HG03095 (cell line): ENCODE results near the gene LSM3.

Experiments
- ATAC-seq: cut with Tn5 transposase; IDR thresholded peaks from one replicate; pipeline ENCODE4 v1.9.1; 2021; ENCODE audit warnings: moderate library complexity; ENCODE audit not compliant: unreplicated experiment

Gene LSM3

DNA sequence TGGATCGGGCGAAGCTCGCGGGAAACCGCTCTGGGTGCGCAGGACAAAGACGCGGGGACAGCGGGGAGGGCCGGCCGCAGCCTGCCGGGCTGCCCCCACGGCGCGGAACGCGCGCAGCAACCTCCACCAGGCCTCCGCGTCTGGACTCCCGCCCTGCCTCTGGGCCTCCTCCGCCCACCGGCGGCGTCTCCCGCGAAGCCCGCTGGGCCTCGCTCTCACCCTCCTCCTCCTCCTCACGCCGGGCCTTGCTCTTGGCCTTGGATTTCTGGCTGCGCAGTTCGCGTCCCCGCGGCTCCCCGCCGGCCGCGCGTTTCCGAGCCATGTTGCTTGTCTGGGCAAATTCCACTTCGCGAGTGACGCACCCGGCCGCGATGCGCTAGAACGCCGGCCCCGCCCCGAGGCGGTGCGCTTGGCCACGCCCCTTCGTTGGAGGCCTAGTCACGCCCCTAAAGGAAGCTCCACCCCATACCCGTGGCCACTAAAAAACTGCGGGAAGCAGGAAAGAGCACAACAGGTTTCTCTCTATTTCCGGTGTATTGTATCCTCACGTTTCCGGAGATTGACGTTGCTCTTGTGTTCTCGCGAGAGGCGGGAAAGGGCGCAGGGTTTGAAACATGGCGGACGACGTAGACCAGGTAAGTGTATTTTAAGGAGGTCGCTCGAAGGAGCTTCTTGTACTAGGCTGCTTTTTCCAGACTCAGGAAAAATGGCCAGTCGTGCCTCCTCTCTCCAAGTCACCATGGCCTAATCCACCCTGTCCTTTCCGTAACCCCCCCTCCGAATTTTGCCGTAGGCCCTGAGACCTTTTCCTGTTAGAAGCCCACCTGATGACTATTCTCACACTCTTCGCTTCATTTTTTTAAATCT, at the start of gene LSM3, which contains the start of gene XPC:
Gene LSM3 (plus strand): TSS at position 571 of the 867 bp plus-strand sequence. CDS start 44 bp downstream, at position 615.
Gene XPC (minus strand): TSS at position 355 of the 867 bp plus-strand sequence. CDS start 33 bp downstream, at position 322.
- peak; percentile 91 for ATAC-seq

DNA sequence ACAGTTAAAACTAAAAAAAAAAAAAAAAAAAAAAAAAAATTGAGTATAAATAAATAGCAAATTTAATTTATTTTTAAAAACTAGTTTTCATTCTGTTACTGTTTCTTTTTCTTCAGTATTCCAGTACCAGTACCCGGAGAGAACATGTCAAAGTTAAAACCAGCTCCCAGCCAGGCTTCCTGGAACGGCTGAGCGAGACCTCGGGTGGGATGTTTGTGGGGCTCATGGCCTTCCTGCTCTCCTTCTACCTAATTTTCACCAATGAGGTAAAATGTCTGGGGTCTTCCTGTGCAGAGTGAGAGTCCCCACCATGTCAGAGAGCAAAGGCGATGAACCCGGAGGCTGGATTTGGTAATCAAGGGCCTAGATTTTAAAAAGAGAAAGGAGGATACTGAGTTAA, 49.3 kb upstream of the LSM3 start:
- no peak for ATAC-seq

DNA sequence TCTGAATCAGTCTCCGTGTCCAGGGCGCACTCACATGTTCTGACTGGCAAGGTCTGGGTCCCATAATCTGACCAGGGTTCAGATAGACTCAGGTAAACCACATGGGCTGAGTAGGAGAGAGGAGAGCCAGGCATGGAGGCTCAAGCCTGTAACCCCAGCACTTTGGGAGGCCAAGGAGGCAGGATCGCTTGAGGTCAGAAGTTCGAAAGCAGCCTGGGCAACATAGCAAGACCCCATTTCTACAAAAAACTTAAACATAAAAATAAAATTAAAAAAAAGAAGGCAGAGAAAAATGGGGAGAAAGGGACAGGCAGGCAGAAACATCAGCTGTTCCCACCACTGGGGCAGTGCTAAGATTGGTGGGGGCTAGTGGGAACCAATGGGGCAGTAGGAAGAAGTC, 48.4 kb upstream of the LSM3 start:
- no peak for ATAC-seq

DNA sequence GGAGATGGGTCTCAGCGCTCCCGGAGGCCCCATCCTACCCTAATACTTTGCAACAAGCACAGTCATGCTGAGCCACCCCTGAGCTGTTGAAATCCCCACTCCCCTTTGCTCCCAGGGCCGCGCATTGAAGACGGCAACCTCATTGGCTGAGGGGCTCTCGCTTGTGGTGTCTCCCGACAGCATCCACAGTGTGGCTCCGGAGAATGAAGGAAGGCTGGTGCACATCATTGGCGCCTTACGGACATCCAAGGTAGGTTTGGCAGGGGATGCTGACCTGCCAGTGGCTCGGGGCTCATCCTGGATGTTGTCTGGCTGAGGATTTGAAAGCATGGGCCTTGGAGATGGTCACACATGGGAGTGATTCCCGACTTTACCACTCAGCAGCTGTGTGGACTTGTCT, 47.9 kb upstream of the LSM3 start:
- no peak for ATAC-seq

DNA sequence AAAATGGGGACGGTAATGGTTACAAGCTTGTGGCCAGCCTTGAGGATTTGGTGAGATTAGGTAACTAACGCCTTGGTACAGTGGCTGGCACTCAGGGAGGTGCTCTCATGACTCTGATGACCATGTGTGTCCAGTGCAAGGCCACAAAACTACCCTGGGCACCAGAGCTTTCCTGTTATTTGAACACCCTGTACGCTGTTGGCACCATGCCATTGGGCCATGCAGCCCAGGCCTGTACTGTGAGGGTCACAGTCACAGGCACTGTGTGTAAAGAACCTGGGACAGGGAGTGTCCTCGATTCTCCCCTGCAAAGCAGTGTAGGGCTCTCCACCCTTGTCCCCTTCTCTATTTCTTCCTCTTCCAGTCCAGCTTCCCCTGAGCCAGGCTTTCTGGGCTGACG, 47.5 kb upstream of the LSM3 start:
- no peak for ATAC-seq

DNA sequence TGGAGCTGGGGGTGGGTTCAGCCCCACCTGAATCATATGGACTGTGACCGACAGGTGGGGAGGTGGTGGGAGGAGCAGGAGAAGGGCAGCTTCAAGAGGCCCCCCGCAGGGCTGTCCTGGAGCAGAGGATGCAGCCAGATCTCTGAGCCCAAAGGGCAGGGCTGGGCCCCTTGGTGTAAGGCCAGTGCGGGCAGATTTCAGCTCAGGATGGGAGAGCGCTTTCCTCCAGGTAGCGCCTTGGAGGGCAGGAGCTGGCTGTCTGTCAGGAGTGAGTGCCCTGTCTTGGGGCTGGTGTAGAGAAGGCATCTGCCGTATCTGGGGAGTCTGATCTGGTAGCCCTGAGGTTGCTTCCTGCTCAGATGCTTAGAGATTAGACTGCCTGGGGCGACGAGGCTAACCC, 46.5 kb upstream of the LSM3 start:
- no peak for ATAC-seq

DNA sequence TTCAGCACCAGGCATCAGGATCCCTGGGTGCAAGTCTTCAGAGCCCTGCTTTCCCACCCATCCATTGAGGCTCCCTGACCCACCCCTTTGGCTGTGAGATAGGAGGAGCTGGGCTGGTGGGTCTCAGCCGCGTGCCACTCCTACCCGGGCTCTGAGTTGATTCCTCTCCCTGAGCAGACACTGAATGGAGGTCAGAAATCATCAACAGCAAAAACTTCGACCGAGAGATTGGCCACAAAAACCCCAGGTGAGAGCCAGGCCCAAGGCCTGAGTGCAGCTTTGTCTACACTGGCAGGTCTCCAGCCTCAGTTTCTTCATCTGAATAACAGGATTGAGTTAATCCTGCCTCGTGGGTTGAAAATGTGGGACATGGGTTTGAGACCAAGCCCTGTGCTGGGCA, 45.9 kb upstream of the LSM3 start:
- ATAC-seq: no peak

DNA sequence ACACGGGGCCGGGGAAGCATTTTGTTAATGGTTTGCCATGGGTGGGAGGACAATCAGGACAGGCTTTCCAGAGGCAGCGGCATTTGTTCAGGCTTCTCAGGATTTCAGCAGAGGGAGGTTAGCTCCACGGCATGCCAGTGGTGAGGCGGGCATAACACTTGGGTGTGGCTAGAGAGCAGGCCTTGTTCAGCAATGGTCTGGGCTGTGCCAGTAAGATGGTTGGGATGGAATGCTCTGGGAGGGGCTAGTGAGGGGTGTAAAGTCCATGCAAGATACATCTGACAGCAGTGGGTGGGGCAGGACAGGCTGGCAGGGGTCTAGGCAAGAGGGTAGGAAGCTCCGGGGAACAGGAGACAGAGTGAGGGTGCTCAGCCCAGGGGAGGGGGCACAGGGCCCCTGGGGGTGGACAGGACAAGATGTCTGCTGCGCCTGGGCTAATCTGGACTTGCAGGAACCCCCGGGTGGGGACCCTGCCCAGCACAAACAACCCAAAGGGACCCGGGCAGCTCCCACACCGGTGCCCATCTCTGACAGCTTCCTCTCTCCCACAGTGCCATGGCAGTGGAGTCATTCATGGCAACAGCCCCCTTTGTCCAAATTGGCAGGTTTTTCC, 45.3 kb upstream of the LSM3 start:
- no peak for ATAC-seq

DNA sequence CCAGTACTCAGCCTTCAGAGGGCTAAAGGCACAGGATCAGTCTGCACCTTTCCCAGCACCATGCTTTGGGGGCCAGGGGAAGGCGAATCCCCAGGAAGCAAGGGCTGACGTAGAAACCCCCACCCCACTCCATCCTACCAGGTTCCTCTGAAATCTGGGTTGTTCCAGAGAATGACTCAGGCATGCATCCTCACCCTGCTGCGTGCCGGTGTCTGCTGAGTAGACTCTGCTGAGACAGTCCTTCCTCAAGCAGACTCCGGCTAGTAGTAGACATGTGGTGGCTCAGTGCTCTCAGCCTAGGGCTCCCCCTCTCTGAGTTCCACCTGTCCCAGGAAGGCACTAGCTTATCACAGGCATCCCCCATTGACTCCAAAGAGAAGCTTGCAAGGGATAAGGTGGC, 44.7 kb upstream of the LSM3 start:
- no peak for ATAC-seq

GRCh38 chr3:14134291-14134690, 44.3 kb upstream of the LSM3 start:
- no peak for ATAC-seq

- ATAC-seq: no peak
Observed at GRCh38 chr3:14135581-14135980, 43.0 kb upstream of the LSM3 start.

GRCh38 chr3:14137004-14137403, 41.6 kb upstream of the LSM3 start:
- no peak for ATAC-seq

DNA sequence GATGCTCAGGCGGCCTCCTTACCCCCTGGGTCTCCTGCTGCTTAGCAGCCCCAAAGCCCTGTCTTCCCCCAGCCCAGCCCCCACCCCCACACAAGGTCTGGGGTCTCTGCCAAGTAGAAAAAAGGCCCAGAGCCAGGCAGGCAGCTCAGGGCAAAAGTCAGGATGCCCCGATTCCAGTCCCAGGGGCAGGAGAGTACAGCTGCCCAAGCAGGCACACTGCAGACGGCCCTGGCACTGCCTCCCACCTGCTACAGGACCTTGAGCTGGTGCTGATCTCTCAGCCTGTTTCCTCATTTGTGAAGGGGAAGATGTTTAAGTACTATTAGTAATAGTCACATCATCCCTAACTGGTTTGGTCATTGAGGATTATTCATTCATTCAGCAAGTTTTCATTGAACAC, 41.2 kb upstream of the LSM3 start:
- no peak for ATAC-seq

- no peak for ATAC-seq
Observed at GRCh38 chr3:14138109-14138877, 40.3 kb upstream of the LSM3 start.

- ATAC-seq: no peak
Observed at GRCh38 chr3:14138878-14139655, 39.5 kb upstream of the LSM3 start.

DNA sequence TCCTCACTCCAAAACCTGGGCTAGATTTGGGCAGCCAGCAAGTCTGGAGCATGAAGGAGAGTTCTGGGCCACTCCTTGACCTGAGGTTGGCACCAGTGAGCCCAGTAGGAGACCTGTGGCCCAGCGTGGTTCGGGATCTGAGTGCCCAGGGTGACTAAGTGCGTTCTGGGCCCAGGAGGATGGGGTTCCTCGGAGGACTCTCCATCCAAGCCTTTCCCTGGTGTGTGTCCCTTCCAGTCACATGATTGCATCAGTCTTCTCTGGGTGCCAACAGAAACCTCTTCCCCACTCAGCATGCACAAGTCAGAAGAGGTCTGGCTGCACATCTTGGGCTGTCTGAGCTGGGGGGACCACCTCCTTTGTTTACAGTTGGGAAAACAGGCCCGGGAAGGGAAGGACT, 38.8 kb upstream of the LSM3 start:
- no peak for ATAC-seq

GRCh38 chr3:14140668-14141067, 37.9 kb upstream of the LSM3 start:
- no peak for ATAC-seq

- no peak for ATAC-seq
Observed at GRCh38 chr3:14141144-14141543, 37.5 kb upstream of the LSM3 start.

- ATAC-seq: no peak
Observed at GRCh38 chr3:14141602-14142341, 36.8 kb upstream of the LSM3 start.

DNA sequence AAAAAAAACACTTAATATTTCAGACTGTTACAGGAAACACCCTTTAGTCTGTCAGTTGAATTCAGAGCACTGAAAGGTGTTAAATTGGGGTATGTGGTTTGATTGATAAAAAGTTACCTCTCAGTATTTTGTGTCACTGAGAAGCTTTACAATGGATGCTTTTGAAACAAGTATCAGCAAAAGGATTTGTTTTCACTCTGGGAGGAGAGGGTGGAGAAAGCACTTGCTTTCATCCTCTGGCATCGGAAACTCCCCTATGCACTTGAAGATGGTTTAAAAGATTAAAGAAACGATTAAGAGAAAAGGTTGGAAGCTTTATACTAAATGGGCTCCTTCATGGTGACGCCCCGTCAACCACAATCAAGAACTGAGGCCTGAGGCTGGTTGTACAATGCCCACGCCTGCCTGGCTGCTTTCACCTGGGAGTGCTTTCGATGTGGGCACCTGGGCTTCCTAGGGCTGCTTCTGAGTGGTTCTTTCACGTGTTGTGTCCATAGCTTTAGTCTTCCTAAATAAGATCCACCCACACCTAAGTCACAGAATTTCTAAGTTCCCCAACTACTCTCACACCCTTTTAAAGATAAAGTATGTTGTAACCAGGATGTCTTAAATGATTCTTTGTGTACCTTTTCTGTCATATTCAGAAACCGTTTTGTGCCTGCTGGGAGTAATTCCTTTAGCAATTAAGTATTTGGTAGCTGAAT, 35.9 kb upstream of the LSM3 start:
- no peak for ATAC-seq
